Kidney (tissue), 14 donors: ENCODE data around the gene SPATS2L. TPM values are rescaled to one million over a fixed set of nuclear protein-coding genes. Genes with fewer than 3 reads are reported as not detected.
A peak's percentile ranks its signal among the peaks of the same experiment; 100 is the strongest.

Source experiments
- DNase-seq, 5 donors: peaks; one replicate each; pipeline ENCODE4 v3.0.0-alpha.2; 2013 to 2020
- FAIRE-seq: peaks from 2 replicates; lab custom pipeline; 2012; peaks lifted over from hg19 to GRCh38; lab: Jason Lieb, UNC
- H3K27ac ChIP-seq, 2 donors: one replicate each; pipeline ENCODE4 v1.7.0; 2013; ENCODE audit warnings: low read depth in 2 of 2, low read length in 2 of 2, inconsistent platforms in 1 of 2
- H3K27me3 ChIP-seq: one replicate; pipeline ENCODE4 v1.7.1; 2013; ENCODE audit warnings: low read length, inconsistent platforms; ENCODE audit not compliant: control insufficient read depth, insufficient read depth
- H3K36me3 ChIP-seq, 3 donors: one replicate each; pipeline versions ENCODE4 v1.7.0 to v1.7.1; 2013; ENCODE audit warnings: low read length in 3 of 3, control low read depth in 1 of 3, inconsistent platforms in 1 of 3; ENCODE audit not compliant: insufficient read depth in 3 of 3, control insufficient read depth in 2 of 3
- H3K4me1 ChIP-seq, 3 donors: one replicate each; pipeline versions ENCODE4 v1.7.0 to v1.7.1; 2013; ENCODE audit warnings: low read length in 3 of 3, inconsistent platforms in 1 of 3, low read depth in 1 of 3; ENCODE audit not compliant: control insufficient read depth in 2 of 3, insufficient read depth in 2 of 3
- H3K4me3 ChIP-seq, 3 donors: one replicate each; pipeline versions ENCODE4 v1.7.0 to v1.8.1; 2013; ENCODE audit warnings: low read length in 3 of 3, control low read depth in 1 of 3, inconsistent platforms in 1 of 3
- H3K9ac ChIP-seq, 3 donors: one replicate each; pipeline versions ENCODE4 v1.7.0 to v1.7.1; 2013; ENCODE audit warnings: low read length in 3 of 3, control low read depth in 1 of 3, inconsistent platforms in 1 of 3
- H3K9me3 ChIP-seq, 3 donors: one replicate each; pipeline versions ENCODE4 v1.7.0 to v1.7.1; 2013; ENCODE audit warnings: low read length in 3 of 3, control low read depth in 1 of 3, inconsistent platforms in 1 of 3; ENCODE audit not compliant: control insufficient read depth in 2 of 3, insufficient read depth in 1 of 3
- CTCF ChIP-seq: IDR thresholded peaks from 3 replicates; pipeline ENCODE4 v1.5.1; 2012; ENCODE audit warnings: mild to moderate bottlenecking, moderate library complexity, borderline replicate concordance; ENCODE audit not compliant: insufficient read depth; ENCODE audit errors: extremely low read depth
- intact Hi-C: fragments of 100-400 bp; cut with DNase I; formaldehyde crosslinking; loops from one replicate; pipeline ENCODE4 v1.11.1; 2022
- polyA plus RNA-seq: library from polyadenylated mRNA; stranded (reverse); fragments of 350-450 nt; fragmentation: Illumina TruSeq; extraction: RNeasy Lipid Tissue Mini Kit (QIAGEN cat#74804); gene quantifications from one replicate; pipeline ENCODE4 v1.2.3, GENCODE V29; 2014; ENCODE audit warnings: low read depth, low replicate concordance; ENCODE audit not compliant: insufficient read depth
- total RNA-seq: library from RNA; stranded (reverse); fragmentation: NEBNext Ultra II Directional; extraction: Animal tissue kit (Norgen Biotek cat#: 25700); gene quantifications from one replicate; pipeline ENCODE4 v1.2.1, GENCODE V29; 2021
- donor health status: control.
- donor health status: control.
- donor health status: control.
- donor health status: control.
- donor health status: control.
- donor health status: DM: yes; HTN: yes; CAD: no.
- donor health status: Normal renal cell carcinoma (clear cell type).

The SPATS2L gene
- total and polyA plus RNA-seq, 2 donors from 2014 or later, result 86.1 to 166 TPM

GRCh38 chr2:200396781-200397242 lies 90.3 kb downstream of the SPATS2L start:
- peak overlapping the region in 1 of 3 donors; percentile 31 for H3K9ac ChIP-seq
- H3K36me3 ChIP-seq, result no peaks in the 10 kb centered on the region
- TF ChIP-seq CTCF, result no peak
- no peaks in the 10 kb centered on the region for H3K27me3 ChIP-seq
- H3K9me3 ChIP-seq, result no peaks in the 10 kb centered on the region
- H3K4me3 ChIP-seq, result no peak overlapping the region
- peak in 2 of 5 donors; percentile 65 to 66 for DNase-seq
- intact Hi-C loops, result no loop called here
- peaks cover 0 to 4% (median 0%) of the 10 kb centered on the region in 3 donors for H3K4me1 ChIP-seq
- FAIRE-seq, result no peak
- H3K27ac ChIP-seq, result no peak overlapping the region

- H3K27ac ChIP-seq, result no peak overlapping the region
- no peak for FAIRE-seq
These were observed 91.3 kb downstream of the SPATS2L start for GRCh38 chr2:200397785-200398184.

GRCh38 chr2:200399046-200399445 lies 92.6 kb downstream of the SPATS2L start:
- intact Hi-C loops, result no loop called here
- Histone ChIP-seq H3K4me1 (peaks cover 0 to 6% (median 0%) of the 10 kb centered on the region in 3 donors), H3K9me3 (no peaks in the 10 kb centered on the region), H3K36me3 (no peaks in the 10 kb centered on the region), H3K27me3 (no peaks in the 10 kb centered on the region), H3K27ac (peak overlapping the region in 1 of 2 donors; percentile 10), H3K4me3 (no peak overlapping the region), H3K9ac (no peak overlapping the region)
- FAIRE-seq (no peak), DNase-seq (no peak)
- TF ChIP-seq CTCF, result no peak

More at GRCh38 chr2:200397785-200398184, 91.3 kb downstream of the SPATS2L start:
- Histone ChIP-seq H3K4me3 (no peak overlapping the region), H3K9me3 (no peaks in the 10 kb centered on the region), H3K9ac (no peak overlapping the region), H3K27me3 (no peaks in the 10 kb centered on the region), H3K36me3 (no peaks in the 10 kb centered on the region), H3K4me1 (peaks cover 0 to 4% (median 0%) of the 10 kb centered on the region in 3 donors)
- no peak for DNase-seq
- intact Hi-C loops, result no loop called here
- TF ChIP-seq CTCF, result no peak

- Histone ChIP-seq H3K36me3 (no peaks in the 10 kb centered on the region), H3K9ac (no peak overlapping the region), H3K27ac (peak overlapping the region in 1 of 2 donors; percentile 10), H3K4me3 (no peak overlapping the region), H3K27me3 (no peaks in the 10 kb centered on the region), H3K9me3 (no peaks in the 10 kb centered on the region), H3K4me1 (peaks cover 0 to 6% (median 0%) of the 10 kb centered on the region in 3 donors)
- no peak for DNase-seq
- FAIRE-seq, result peak; percentile 78
- TF ChIP-seq CTCF, result no peak
- intact Hi-C loops, result no loop called here
These were observed 93.1 kb downstream of the SPATS2L start for GRCh38 chr2:200399636-200400035.
